ENCODE measurements around the gene NINJ1.

The NINJ1 gene

GRCh38 chr9:93132287-93132927 is 1.6 kb downstream of the NINJ1 start:
- no peak for DNase-seq (ENCODE audit: low spot score)

- DNase-seq (ENCODE audit: low spot score): no peak
Observed at GRCh38 chr9:93131599-93132286, 2.3 kb downstream of the NINJ1 start.

GRCh38 chr9:93130861-93131481 is 3.1 kb downstream of the NINJ1 start:
- DNase-seq (ENCODE audit: low spot score): no peak

- no peak for DNase-seq (ENCODE audit: low spot score)
Observed at GRCh38 chr9:93129691-93130500, 4.2 kb downstream of the NINJ1 start.

GRCh38 chr9:93129286-93129685 is 4.8 kb downstream of the NINJ1 start:
- DNase-seq (ENCODE audit: low spot score): no peak

- DNase-seq (ENCODE audit: low spot score): no peak
Observed at GRCh38 chr9:93128715-93129224, 5.3 kb downstream of the NINJ1 start.

GRCh38 chr9:93128011-93128714 is 5.9 kb downstream of the NINJ1 start:
- no peak for DNase-seq (ENCODE audit: low spot score)

GRCh38 chr9:93127395-93127911 is 6.6 kb downstream of the NINJ1 start:
- DNase-seq (ENCODE audit: low spot score): no peak

GRCh38 chr9:93126825-93127368 is 7.2 kb downstream of the NINJ1 start:
- no peak for DNase-seq (ENCODE audit: low spot score)

- no peak for DNase-seq (ENCODE audit: low spot score)
Observed at GRCh38 chr9:93126151-93126781, 7.8 kb downstream of the NINJ1 start.

- DNase-seq (ENCODE audit: low spot score): no peak
Observed at GRCh38 chr9:93125331-93125894, 8.6 kb downstream of the NINJ1 start.

- DNase-seq (ENCODE audit: low spot score): no peak
Observed at GRCh38 chr9:93124793-93125192, 9.3 kb downstream of the NINJ1 start.

GRCh38 chr9:93123561-93124283 is 10.3 kb downstream of the NINJ1 start:
- no peak for DNase-seq (ENCODE audit: low spot score)

GRCh38 chr9:93122721-93123221 is 11.3 kb downstream of the NINJ1 start:
- no peak for DNase-seq (ENCODE audit: low spot score)

GRCh38 chr9:93121316-93122241 is 12.5 kb downstream of the NINJ1 start:
- no peak for DNase-seq (ENCODE audit: low spot score)

- DNase-seq (ENCODE audit: low spot score): no peak
Observed at GRCh38 chr9:93120846-93121315, 13.2 kb downstream of the NINJ1 start.

GRCh38 chr9:93119953-93120845 is 13.9 kb downstream of the NINJ1 start:
- DNase-seq (ENCODE audit: low spot score): peak; percentile 46

Measured in hematopoietic multipotent progenitor cell treated with erythropoietin and hydrocortisone succinate and interleukin-3 and kit ligand, for 15 days (in vitro differentiated cells).